ENCODE results near the gene COX7B2.

The COX7B2 gene

GRCh38 chr4:46886711-46887110 lies 22.3 kb downstream of the COX7B2 start:
- DNase-seq: no peak

- DNase-seq: no peak
Observed at GRCh38 chr4:46878641-46879040, 30.4 kb downstream of the COX7B2 start.

DNA sequence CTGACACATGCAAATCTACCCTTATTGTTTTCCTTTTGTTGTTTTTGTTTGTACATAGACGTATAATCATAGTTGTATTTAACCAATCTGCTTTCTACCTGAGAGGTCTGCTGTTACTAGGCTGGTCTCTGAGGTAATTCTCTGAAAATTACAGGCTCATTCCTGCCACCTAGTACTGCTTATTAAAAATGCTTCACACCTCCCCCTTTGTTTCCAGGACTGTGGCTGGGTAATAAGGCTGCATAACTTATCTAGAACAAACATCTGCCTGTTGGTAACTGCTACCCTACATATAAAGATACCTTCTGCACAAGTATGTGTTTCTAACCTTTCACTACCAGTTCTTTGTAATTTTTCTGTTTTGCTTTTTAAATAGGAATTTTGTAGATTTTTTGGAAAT lies 34.2 kb downstream of the COX7B2 start:
- no peak for DNase-seq

DNA sequence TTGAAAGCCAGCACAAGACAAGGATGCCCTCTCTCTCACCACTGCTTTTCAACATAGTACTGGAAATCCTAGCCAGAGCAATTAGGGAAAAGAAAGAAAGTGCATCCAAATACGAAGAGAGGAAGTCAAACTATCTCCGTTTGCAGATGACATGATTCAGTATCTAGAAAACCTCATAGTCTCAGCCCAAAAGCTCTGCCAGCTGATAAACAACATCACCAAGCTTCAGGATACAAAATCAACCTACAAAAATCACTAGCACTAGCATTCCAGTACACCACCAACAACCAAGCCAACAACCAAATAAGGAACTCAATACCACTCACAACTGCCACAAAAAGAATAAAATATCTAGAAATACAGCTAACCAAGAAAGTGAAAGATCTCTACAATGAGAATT lies 38.6 kb downstream of the COX7B2 start:
- DNase-seq: no peak

GRCh38 chr4:46856333-46856732 lies 52.7 kb downstream of the COX7B2 start:
- no peak for DNase-seq

GRCh38 chr4:46852800-46853199 lies 56.2 kb downstream of the COX7B2 start:
- DNase-seq: no peak

DNA sequence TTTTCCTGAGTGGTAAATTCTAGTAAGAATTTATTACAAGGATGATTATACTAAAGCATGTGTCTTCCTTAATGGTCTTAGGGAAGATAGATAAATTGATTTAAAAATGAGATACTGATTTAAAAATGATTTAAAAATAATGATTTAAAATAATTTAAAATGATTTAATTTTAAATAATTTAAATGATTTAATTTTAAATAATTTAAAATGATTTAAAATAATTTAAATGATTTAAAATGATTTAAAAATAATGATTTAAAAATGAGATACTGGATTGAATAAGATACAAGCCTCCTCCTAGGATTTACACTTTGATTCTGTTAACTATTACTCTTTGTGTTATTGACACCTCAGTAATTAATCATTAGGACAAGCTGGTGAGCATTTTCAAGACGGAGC lies 59.0 kb downstream of the COX7B2 start:
- DNase-seq: no peak

GRCh38 chr4:46844325-46844917 lies 64.6 kb downstream of the COX7B2 start:
- DNase-seq: no peak

- no peak for DNase-seq
Observed at GRCh38 chr4:46839128-46839527, 69.9 kb downstream of the COX7B2 start.

- no peak for DNase-seq
Observed at GRCh38 chr4:46837639-46838038, 71.4 kb downstream of the COX7B2 start.

- DNase-seq: no peak
Observed at GRCh38 chr4:46836584-46836983, 72.5 kb downstream of the COX7B2 start.

- DNase-seq: peak; percentile 9
Observed at GRCh38 chr4:46830971-46831454, 78.0 kb downstream of the COX7B2 start.

GRCh38 chr4:46820154-46820553 lies 88.9 kb downstream of the COX7B2 start:
- no peak for DNase-seq

DNA sequence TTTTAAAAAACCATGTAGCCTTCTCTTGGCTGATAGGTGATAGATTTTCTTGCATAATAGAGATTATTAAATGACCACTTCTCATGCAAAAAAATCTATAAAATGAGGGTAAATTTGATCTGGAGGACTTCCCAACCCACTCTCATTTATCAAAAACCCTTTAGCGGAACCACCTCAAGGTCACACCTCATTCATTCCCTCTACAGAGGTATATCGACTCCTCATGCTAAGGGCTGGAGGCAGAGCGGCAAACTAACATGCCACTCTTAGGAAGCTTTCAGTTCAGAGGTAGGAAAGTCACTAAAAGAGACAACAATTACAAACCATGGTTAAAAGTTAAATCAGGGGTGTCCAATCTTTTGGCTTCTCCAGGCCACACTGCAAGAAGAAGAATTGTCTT lies 90.0 kb downstream of the COX7B2 start:
- DNase-seq: no peak

- DNase-seq: no peak
Observed at GRCh38 chr4:46818604-46819003, 90.4 kb downstream of the COX7B2 start.

- no peak for DNase-seq
Observed at GRCh38 chr4:46817806-46818205, 91.2 kb downstream of the COX7B2 start.

GRCh38 chr4:46804781-46805413 lies 104.1 kb downstream of the COX7B2 start:
- no peak for DNase-seq

DNA sequence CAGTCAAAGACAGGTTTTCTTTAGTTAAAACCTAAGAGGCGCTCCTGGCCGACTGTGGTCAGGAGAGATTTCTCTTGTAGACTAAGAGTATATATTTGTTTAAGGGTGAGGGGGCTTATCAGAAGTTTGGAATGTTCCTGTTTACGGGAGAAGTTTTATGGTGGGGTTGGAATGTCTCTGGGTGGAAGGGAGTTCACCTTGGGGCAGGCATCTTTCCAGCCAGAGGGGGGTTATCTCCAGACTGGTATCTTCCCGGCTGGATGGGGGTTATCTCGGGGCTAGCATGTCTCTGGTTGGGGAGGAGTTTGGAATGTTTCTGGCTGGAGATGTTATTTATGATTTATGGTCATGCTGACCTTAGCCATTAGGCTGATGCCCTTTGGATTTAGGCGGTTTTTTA lies 116.0 kb downstream of the COX7B2 start:
- no peak for DNase-seq

- no peak for DNase-seq
Observed at GRCh38 chr4:46781434-46782092, 127.5 kb downstream of the COX7B2 start.

DNA sequence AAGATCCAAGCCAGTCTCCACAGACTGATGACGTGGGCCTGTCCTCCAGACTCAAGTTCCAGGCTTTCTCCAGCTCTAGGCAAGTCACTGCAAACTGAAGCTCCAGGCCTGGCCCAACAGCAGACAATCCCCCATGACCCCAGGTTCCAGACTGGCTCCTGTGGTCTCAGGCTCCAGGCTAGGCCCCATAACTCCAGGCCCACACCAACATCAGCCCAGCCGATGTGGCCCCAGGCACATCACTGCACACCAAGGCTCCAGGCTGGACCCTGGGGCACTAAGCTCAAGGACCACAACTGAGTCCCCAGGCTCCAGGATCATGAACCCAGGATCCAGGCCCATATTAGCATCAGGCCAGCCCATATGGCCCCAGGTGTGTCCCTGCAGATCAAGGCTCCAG lies 143.6 kb downstream of the COX7B2 start:
- no peak for DNase-seq

DNA sequence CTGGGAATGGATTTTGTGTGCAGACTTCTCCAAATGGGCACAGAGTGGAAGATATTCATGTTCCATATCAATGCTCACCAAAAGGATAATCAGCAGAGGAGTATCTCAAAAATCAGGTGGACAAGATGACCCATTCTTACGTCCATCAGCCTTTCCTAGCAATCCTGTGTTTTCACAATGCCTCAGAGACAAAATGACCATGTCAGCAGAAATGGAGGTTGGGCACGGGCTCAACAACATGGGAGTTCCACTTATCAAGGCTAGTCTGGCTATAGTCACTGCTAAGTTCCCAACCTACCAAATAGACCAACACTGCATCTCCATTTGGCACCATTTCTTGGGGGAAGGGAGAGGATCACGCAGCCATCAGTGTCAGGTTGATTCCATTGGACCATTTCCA lies 179.0 kb downstream of the COX7B2 start:
- no peak for DNase-seq

GRCh38 chr4:46720055-46720454 lies 189.0 kb downstream of the COX7B2 start:
- no peak for DNase-seq

- no peak for DNase-seq
Observed at GRCh38 chr4:46717950-46718349, 191.1 kb downstream of the COX7B2 start.

DNA sequence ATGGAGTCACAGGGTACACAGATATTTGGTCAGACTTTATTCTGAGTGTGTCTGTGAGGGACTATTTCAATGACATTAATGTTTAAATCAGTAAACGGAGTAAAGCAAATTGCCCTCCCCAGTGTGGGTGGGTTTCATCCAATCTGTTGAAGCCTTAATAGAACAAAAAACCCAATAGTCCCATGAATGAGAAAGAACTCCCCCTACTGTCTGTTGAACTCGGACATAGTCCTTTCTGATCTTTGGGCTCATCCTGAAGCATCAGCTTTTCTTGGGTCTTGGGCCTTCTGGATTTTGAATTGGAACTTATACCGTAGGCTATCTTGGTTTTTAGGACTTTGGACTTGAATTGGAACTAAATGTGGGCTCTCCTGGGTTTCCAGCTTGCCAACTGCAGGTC lies 193.6 kb downstream of the COX7B2 start:
- no peak for DNase-seq
